ENCODE results near the gene HNF4A.
"Not testable (repeated sequence)": the region's sequence is repeated elsewhere in the genome, so short reads cannot be mapped to it uniquely, and the experiment has no call there.

Gene HNF4A

GRCh38 chr20:44345941-44346340 lies 9.6 kb upstream of the HNF4A start:
- DNase-seq (ENCODE audit: low read depth) = not testable (repeated sequence)

DNA sequence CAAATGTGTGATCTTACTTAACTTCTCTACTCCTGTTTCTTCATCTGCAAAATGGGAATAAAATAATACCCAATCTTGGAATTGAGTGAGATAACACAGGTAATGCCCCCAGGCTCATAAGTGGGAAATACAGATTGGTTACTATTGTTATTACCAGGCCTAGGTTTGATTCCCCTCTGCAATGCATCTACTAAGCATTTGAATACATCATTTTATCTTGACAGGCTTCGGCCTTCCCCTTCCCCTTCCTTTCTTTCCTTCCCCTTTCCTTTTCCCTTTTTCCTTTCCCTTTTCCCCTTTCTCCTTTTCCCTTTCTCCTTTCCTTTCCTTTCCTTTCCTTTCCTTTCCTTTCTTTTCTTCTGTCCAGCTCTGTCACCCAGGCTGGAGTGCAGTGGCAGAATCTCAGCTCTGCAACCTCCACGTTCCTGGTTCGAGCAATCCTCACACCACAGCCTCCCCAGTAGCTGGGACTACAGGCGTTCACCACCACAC lies 7.3 kb upstream of the HNF4A start:
- no peak for DNase-seq (ENCODE audit: low read depth)

DNA sequence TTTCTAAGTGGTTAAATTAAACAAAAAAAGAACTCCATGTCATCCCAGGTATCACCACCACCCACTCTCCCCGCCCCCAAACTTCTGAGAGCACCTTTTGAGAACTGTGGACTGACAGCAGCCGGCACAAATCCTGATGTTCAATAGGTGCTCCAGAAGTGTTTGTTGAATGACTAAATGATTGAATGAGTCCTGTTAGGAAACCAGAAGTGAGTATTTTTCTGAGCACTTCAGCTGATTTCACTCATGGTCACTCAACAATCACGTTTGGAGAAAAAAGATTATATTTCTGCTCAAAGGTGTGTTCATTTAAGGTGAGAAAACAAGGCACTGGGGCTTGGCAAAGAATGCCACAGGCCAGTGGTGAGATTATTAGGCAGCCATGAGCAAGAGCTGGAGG lies 6.2 kb upstream of the HNF4A start:
- no peak for DNase-seq (ENCODE audit: low read depth)

DNA sequence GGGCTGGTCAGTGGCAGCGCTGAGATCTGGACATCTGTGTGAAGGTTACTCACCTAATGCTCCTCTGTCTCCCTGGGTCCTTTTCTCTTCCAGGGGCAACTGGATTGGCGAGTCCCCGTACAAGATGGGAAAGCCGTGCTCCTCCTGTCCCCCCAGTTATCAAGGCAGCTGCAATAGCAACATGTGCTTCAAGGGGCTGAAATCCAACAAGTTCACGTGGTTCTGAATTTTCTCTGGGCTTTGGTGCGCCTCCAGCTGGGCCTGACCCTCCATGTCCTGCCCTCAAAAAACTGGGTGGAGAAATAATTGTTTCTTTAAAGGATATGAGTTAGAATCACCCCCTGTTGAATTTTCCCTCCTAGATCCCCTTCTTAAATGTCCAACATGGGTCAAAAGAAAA lies 4.9 kb upstream of the HNF4A start:
- no peak for DNase-seq (ENCODE audit: low read depth)

- DNase-seq (ENCODE audit: low read depth) = no peak
Observed at GRCh38 chr20:44354979-44355497, 461 bp upstream of the HNF4A start.

- DNase-seq (ENCODE audit: low read depth) = no peak
Observed at GRCh38 chr20:44356353-44356723, 839 bp downstream of the HNF4A start.

DNA sequence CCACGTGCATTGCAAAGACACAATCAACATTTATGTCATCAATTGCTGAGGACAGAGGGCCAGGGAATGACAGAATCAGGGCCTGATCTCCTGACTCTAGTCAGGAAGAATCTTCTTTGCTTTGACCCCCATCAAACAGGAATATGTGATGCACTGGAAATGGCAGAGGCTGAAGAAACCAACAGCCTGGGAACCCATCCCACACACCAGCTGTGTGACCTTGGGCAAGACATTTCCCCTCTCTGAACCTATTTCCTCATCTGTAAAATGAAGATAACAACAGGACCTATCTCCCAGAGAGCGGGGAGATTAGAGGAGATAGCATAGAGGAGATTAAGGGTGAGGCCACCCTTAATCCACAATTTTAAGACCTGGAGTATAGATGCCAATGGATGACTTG lies 1.5 kb downstream of the HNF4A start:
- DNase-seq (ENCODE audit: low read depth) = no peak

DNA sequence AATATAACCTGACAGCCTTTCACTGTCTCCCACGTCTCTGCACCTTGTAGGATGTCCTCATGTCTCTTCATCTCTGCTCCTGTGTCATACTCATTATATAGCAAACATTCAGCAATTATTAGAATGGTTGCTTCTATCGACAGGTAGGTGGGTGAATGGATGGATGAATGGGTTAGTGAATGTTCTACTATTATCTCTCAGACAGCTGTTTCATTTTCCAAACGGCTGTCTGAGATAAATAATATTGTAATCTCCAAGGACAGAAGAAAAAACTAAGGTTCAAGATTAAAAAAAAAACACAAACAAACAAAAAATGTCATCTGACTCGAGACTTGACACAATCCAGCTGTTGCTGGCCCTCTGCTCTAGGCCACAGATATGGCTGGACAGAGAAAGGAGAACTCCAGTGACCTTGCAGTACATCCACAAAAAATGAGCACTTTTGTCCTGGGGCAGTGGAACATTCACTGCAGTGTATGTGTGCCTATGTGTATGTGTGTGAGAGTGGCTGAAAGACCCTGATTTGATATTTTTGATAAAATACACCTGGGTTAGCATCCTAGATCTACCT lies 2.1 kb downstream of the HNF4A start:
- no peak for DNase-seq (ENCODE audit: low read depth)

- DNase-seq (ENCODE audit: low read depth) = no peak
Observed at GRCh38 chr20:44358776-44359175, 3.3 kb downstream of the HNF4A start.

GRCh38 chr20:44360221-44360620 lies 4.7 kb downstream of the HNF4A start:
- no peak for DNase-seq (ENCODE audit: low read depth)

- DNase-seq (ENCODE audit: low read depth) = no peak
Observed at GRCh38 chr20:44361021-44361420, 5.5 kb downstream of the HNF4A start.

GRCh38 chr20:44362466-44362940 lies 7.0 kb downstream of the HNF4A start:
- DNase-seq (ENCODE audit: low read depth) = no peak

GRCh38 chr20:44364068-44364467 lies 8.6 kb downstream of the HNF4A start:
- DNase-seq (ENCODE audit: low read depth) = no peak

GRCh38 chr20:44364780-44365179 lies 9.3 kb downstream of the HNF4A start:
- no peak for DNase-seq (ENCODE audit: low read depth)

GRCh38 chr20:44367746-44368145 lies 12.2 kb downstream of the HNF4A start:
- DNase-seq (ENCODE audit: low read depth) = no peak

DNA sequence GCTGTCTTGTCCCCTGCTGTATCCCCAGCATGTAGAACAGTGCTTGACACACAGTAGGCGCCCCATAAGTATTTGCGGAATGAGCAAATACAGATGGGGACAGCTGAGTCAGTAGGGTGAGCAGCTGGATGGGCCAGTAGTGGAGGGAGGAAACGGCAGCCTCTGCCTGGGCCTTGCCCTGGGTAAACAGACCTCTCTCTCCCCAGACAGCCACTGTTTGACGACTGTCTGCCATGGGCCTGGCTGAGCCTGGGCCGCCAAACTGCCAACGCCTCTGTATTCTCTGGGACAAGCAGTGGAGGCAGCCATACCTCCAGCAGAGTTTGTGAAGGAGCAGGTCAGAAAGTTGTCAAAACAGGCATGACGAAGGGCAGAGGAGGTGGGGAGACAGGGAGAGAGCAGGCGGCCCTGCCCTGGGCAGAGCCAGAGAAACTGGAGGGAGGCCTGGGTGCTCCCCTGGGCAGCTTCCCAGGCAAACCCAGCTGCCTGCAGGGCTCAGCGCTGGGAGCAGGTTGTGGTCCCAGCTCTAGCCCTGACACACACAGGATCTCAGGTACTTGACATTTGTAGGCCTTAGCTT lies 15.2 kb downstream of the HNF4A start:
- DNase-seq (ENCODE audit: low read depth) = no peak

- no peak for DNase-seq (ENCODE audit: low read depth)
Observed at GRCh38 chr20:44382641-44383040, 27.1 kb downstream of the HNF4A start.

DNA sequence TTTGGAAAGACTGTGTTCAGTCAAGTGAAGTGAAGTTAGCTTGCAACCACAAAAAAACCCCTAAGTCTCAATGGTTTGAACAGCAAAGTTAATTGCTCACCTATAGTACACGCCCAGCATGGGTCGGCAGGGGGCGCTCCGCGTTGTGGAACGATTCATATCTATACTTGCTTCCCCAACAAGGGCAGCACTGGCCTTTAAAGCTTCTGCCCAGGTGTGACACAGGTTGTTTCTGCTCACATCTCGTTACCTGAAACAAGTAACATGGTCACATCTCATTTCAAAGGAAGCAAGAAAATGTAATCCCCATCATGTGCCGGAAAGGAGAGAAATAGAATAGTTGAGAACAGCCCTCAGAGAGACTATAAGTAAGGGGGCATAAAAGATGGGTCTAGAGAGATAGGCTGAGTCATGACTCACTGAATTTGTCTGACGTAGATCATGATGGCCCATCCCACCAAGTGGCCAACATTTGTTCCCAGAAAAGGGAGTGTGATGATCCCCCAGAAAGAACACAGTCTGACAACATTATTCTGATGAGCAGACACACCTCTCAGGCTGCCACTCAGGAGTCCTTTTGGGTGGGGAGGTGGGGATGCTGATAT lies 29.0 kb downstream of the HNF4A start:
- peak; percentile 71 for DNase-seq (ENCODE audit: low read depth)

DNA sequence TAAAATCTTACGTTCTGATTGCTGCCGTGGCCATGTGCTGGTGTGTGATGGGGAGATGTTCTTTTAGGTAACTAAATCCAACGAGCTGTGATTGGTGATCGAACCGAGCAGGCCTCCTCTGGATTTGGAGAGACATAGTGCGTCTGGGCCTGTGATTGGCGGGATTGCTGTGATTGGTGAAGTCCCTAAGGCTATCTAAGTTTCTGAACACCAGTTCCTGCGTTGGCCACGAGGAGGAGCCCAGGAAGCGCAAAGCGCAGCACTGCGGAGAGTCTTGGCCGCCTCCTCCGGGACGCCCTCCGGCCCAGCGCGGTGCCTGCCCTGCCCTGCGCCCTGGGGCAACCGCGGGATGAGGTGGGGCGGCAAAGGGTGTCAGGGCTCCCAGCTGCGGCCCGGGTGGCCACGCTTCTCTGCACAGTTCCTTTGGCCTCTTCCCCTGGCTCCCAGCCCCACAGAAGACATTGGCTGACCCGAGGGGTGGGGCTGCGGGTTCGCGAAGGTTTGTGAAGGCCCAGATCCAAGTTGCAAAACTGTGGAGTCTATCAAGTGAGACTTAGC lies 33.0 kb downstream of the HNF4A start:
- peak; percentile 72 for DNase-seq (ENCODE audit: low read depth)

GRCh38 chr20:44389871-44390270 lies 34.4 kb downstream of the HNF4A start:
- DNase-seq (ENCODE audit: low read depth) = no peak

GRCh38 chr20:44390280-44390679 lies 34.8 kb downstream of the HNF4A start:
- no peak for DNase-seq (ENCODE audit: low read depth)

- no peak for DNase-seq (ENCODE audit: low read depth)
Observed at GRCh38 chr20:44392088-44392775, 36.7 kb downstream of the HNF4A start.

Data from activated T-cell treated with anti-CD3 and anti-CD28 coated beads for 48 hours (primary cell).